ENCODE results near the gene POU3F2.
A peak's percentile ranks its signal among the peaks of the same experiment; 100 is the strongest.

The POU3F2 gene

DNA sequence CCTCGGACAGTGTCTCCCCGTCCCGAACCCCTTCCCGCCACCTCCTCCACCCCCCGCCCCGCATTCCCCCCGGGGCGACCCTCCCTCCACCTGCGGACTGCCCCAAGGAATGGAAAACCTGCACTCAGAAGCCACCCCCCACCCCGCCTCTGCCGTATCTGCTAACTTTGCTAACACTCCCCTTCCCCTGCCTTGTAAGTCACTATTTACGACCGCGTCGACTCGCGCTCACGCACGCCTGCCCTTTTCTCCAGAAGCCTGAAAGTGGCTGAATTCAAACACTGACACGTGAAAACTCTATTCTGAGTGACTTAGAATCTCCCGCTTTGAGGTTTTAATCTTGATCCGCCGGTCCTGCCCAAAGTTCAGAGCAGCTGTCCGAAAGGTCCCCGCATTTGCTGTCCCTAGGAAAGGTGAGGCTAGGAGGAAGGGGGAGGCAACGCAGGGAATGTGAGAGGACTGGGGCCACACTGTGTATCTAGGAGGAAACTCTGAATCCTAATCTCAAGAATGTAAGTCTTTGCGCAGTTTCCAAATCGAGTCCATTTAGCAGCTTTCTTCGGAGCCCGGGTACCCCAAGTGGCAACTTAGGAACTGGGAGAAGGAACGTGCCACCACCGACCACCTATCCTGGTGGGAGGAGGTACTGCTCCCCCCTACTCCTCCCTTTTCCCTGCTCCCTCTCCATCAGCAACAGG is 9.3 kb upstream of the POU3F2 start:
- no peak overlapping the region for H3K4me3 ChIP-seq (ENCODE audit: low read length)
- TF ChIP-seq ZNF274 (IDR thresholded peaks at IDR 0.05; ENCODE audit: low read depth, low read length): no peak

DNA sequence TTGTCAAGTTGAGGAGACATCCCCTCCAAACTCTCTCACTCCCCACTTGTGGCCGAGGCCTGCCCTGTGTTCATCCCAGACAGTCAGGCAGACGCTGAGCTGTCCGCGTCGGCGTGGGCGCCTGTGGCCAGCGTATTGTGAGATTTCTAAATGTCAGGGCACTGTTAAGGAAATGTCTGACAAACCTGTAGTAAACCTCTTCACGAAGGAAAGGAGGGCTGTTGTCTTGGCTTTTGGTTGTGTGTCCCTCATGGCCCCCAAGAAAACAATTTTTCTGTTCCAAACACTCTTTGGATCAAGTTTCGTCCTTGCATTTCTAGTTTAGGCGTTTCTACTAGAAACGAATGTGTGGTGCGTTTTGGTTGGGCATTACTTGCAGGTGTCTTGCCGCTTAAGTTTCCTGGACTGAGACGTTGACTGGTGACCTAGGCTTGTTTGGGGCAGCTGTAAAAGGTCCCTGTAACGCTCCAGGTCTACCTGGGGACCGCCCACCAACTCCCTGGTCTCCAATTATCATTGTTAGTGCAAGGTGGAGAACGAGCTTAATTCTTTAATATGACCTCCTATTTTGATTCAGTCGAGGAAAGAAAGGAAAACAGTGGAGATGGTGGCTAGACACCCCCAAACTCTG is 8.7 kb upstream of the POU3F2 start:
- H3K4me3 ChIP-seq (ENCODE audit: low read length): no peak overlapping the region
- TF ChIP-seq ZNF274 (IDR thresholded peaks at IDR 0.05; ENCODE audit: low read depth, low read length): no peak

DNA sequence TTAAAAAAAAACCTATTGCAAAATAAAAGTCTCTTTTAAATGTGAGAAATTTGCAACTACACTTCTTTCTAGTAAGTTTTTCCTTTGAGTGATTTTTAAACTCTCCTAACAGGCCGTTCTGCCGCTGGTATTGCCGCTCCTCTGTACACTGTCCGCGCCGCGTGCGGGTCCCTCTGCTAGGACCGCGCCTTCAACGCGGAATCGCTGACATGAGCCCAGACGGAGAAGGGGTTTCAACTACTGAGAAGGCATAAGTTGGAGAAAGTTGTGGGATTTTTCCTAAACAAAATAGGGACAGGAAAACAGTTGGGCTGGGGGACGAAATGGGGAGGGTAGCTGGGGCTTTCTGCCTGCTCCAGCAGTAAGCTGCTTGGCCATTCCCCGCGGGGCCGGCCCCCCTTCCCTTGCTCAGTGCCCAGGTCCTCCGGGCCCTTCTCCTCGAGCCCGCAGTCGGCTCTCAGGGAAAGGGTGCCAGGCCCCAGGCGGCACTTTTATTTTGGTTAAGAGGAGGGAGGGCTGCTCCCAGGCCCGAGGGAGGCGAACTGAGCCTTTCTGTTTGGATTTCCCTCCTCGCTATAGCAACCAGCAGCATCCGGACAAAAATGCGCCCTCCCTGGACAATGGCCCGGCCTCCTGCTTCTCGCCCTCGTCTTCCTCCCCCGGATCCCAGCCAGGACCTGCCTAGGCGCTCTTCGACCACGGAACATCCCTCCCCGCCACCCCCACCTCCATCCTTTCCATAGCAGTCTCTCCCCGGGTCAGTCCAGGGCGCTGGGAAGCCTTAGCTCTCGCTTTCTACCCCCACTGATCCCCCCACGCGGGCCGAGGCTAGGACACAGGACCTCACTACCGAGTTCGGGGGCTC is 6.8 kb upstream of the POU3F2 start:
- H3K4me3 ChIP-seq (ENCODE audit: low read length): no peak overlapping the region
- no peak for TF ChIP-seq ZNF274 (IDR thresholded peaks at IDR 0.05; ENCODE audit: low read depth, low read length)

DNA sequence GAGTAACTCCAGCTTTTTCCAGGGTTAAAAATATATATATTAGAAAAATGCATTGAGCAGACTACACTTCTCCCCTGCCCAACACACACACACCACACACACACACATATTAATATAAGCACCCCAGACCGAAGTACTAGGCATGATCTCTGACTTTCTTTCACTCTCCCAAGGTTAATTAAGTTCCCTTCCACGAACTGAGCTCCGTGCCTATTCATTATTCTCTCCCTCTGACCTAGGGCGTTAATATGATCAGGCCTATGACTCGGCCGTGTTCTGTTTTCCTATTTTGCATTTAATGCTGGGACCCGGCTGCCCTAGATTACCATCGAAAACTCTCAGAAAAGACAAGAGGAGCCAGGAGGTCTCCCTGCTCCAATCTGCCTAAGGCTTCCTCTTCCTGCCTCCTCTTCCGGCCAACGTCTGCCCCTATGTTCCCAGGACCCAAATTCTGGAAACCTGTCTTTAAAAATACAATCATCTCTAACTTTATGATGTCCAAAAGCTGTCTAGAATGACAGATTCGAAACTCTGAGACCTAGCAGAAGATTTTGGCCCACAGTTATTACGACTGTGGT is 6.1 kb upstream of the POU3F2 start:
- H3K4me3 ChIP-seq (ENCODE audit: low read length): no peak overlapping the region
- TF ChIP-seq ZNF274 (IDR thresholded peaks at IDR 0.05; ENCODE audit: low read depth, low read length): no peak

DNA sequence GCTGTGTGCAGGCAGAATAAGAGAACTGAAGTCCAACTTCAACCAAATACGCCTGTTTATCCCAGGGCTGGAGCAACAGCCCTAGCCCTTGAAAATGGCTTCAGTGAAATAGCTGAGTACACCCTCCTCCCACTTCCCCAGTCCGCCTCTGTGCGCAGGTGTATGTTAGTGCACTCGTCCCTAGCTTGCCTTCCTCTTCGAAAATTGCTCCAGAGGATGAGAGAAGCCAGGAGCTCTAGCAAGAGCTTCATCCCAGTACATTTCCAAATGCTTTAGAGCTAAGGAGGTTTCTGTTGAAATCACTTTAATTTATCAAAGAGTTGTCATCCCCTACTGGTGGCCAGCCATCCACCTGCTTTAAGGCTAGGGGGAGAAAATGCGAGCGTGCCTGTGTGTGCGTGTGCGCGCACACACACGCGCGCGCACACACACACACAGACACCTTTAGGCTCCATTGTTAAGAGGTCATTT is 5.4 kb upstream of the POU3F2 start:
- H3K4me3 ChIP-seq (ENCODE audit: low read length): no peak overlapping the region
- no peak for TF ChIP-seq ZNF274 (IDR thresholded peaks at IDR 0.05; ENCODE audit: low read depth, low read length)

DNA sequence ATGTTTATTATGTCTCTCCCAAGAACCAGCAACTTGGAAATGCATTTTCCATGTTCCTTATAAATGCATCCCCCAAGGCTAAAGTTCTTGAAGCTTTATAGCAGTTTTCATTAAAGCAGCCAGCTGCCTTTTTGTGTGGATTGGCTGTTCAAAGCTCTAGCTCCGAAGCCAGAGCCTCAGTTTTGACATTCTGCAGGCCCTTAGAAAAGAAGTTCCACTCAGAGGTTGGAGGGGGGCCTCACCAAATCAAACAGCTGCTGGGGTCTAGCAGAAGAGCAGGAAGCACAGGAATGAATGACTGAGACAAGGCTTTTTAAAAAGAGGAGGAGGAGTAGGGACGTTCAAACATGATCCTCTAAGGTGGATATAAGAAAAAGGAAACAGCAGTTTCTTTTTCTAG is 4.2 kb upstream of the POU3F2 start:
- no peak for TF ChIP-seq ZNF274 (IDR thresholded peaks at IDR 0.05; ENCODE audit: low read depth, low read length)
- H3K4me3 ChIP-seq (ENCODE audit: low read length): no peak overlapping the region

DNA sequence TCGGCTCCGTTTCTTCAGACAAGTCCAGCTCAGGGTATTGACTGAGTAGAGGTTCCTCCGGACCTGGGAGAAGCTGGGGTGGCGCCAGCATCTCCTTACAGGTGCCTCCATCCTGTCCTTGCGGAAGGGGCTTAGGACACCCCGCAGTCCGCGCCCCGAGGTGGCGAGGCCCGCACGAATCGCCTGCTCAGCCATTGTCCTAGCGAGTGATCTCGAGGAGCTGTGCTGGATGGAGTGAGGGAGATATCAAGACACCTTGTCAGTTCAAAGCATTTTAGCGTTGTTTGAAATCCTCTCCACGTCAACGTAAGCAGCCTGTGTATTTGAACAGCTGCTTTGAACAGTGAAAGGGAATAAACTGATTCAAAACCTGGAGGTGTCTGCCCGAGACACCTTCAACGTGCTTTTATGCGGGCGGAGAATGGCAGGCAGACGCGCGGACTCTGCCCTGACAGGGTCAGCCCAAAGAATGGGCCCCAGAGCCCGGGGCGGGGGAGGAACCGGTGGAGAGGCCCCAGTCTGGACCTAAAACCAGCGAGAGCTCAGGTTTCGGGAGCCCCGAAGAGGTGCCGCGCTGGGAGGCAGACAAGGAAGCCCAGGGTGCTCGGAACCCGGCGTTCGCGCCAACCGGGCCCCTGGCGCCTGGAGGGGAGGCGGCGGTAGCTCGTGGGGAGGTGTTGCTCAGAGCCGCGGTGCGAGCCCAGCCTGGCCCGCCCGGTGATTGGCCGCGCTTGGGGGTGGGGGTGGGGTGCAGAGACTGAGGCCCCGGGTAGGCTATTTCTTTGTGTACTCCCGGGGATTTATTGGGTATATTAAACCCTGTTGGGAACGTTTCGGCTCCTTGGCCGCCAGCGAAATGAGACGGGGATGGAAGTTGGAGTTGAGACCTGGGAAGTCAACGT is 3.1 kb upstream of the POU3F2 start:
- TF ChIP-seq ZNF274 (IDR thresholded peaks at IDR 0.05; ENCODE audit: low read depth, low read length): no peak
- no peak overlapping the region for H3K4me3 ChIP-seq (ENCODE audit: low read length)

DNA sequence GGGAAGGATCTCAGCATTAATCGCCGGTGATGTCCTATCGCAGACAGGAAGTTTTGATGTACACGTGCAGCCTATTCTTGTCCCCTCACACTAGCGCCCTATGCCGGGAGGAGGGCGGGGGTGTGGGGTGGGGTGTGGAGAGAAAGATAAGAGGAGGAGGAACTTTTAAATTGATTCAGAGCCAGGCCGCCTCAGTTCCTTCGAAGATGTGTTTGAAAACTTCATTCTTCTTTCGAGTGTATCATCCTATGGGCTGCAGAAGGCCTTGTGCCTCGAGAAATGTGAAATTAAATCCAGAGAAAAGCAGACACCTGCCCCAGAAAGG is 2.5 kb upstream of the POU3F2 start:
- TF ChIP-seq ZNF274 (IDR thresholded peaks at IDR 0.05; ENCODE audit: low read depth, low read length): no peak
- H3K4me3 ChIP-seq (ENCODE audit: low read length): no peak overlapping the region

DNA sequence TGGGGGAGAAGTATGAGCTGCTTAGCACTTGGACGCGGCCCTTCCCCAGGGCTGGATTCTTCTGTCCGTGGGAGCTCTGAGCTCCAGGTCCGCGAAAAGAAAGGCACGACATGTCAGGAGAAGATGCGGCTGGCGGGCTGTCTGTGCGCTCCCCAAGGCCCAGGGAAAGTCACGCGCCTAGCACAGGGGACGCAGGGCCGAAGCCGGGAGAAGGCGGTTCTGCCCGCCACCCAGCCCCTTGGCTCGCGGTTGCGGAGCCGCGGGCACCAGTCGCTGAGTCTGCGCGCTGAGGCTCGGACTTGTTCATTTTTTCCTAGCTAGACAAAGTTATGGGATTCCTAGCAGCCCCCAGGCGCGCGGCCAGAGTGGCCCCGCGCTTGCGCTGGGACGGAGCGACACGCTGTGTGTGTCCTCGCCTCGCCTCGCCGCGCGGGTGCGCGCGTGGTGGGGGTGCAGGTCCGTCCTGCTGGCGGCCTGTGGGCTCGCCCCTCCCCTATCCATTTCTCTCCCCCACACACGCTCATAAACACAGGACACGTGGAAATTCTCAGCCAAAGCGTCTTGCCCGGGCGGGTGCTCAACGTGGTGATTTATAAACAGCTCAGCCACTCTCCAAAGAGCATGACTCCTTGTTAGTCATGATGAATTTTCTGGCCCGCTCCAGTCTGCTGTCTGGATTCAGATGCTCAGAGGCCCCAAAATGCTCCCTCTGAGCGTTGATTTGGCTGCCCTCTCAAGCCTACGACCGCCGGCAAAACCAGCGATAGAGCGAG is 1.9 kb upstream of the POU3F2 start:
- no peak overlapping the region; the same call in 1 of the 2 replicates for H3K4me3 ChIP-seq (ENCODE audit: low read length)

DNA sequence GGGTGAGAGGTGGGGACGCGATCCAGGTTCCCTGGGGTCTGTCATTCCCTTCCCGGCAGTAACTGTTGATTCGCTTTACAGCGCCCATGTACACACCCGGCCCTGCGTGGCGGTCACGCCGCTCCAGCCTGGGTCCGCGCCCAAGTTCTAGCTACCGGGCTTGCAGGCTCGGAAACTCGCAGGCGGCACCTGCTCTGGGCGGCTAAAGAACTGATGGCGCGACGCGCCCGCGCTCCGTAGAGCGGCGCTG is 1.4 kb upstream of the POU3F2 start:
- no peak overlapping the region; the same call in 1 of the 2 replicates for H3K4me3 ChIP-seq (ENCODE audit: low read length)
- no peak for TF ChIP-seq ZNF274 (IDR thresholded peaks at IDR 0.05; ENCODE audit: low read depth, low read length)

More for the DNA sequence above, 1.9 kb upstream of the POU3F2 start:
- no peak for TF ChIP-seq ZNF274 (IDR thresholded peaks at IDR 0.05; ENCODE audit: low read depth, low read length)

DNA sequence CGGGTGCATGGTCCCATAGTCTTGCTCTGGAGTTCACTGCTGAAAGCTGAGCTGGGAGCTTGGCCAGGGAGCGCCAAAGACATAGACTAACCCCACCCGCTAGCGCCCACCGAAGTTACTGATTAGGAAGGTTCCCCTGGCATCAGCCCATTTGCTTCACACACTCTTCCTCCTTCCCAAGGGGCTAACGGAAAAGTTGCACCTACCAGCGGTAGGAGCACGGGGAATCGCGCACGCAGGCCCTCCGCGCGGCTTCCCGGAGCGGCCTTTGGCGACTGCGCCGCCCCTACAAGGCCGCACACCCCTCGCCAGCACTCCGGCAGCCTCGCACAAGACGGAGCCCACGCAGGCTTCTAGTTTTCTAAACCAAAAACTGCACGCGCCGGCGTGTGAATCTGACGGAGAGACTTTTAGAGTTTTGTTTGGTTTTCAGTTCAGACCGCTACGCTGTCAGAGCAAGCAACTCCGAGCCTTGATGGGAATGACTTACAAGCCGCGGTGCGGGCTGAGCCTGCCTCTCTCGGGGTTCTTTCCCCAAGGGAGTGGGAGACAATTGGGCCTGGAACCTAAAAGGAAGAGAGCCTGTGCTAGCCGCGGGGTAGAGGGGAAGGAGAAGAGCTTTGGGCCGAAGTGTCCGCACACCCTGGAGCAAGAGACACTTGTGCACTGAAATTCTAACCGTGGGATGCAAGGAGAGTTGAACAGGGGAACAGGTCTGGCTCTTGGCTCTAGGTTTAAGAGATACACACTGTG is 891 bp upstream of the POU3F2 start:
- peak overlapping the region; percentile 44; the same call in 1 of the 2 replicates for H3K4me3 ChIP-seq (ENCODE audit: low read length)

More for the DNA sequence above, 891 bp upstream of the POU3F2 start:
- TF ChIP-seq ZNF274 (IDR thresholded peaks at IDR 0.05; ENCODE audit: low read depth, low read length): no peak

Data from GM08714 (cell line).